ENCODE results near the gene NR0B2.
"Not testable (repeated sequence)": the region's sequence is repeated elsewhere in the genome, so short reads cannot be mapped to it uniquely, and the experiment has no call there.

The NR0B2 gene, protein sequence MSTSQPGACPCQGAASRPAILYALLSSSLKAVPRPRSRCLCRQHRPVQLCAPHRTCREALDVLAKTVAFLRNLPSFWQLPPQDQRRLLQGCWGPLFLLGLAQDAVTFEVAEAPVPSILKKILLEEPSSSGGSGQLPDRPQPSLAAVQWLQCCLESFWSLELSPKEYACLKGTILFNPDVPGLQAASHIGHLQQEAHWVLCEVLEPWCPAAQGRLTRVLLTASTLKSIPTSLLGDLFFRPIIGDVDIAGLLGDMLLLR

DNA sequence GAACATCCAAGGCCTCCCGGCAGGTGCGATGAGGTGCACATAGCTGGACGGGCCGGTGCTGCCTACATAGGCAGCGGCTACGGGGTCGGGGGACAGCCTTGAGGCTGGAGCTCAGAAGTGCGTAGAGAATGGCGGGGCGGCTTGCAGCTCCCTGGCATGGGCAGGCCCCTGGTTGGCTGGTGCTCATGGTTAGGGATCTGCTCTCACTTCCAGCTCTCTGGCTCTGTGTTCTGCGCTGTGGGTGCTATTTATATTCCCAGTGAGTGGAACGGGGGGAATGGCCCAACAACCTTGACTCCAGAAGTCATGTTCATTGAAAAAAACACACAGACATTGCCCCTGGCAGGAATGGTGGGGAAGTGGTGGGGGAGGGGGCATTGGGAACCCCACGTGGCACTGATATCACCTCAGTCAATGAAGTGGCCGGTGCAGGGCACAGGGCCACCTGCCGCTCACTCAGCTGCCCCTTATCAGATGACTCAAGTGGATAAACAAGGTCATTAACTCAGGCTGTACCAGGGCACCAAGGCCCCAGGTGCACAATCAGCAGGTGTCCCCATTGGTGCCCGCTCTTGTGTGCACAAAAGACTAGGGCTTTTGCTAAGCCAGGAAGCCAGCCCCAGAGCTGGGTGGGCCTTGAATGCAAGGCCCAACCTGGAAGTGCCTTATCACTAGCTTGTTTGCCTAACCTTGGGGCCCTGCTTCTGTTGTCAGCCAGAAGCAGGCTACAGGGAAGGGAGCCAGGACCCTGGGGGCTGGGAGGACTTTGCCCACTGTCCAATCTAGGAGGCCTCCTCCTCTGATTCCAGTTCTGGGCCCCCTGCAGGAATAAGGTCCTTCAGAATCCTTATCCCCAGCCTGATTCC lies at the start of gene NR0B2:
NR0B2 (minus strand) TSS at position 222 of the 866 bp plus-strand sequence; CDS start at position 187, 35 bp downstream.
- in situ Hi-C loops (cut with MboI; ENCODE audit: low pct_unique_long_range_greater_than_20kb, low sequenced_read_pairs): no loop called here

DNA sequence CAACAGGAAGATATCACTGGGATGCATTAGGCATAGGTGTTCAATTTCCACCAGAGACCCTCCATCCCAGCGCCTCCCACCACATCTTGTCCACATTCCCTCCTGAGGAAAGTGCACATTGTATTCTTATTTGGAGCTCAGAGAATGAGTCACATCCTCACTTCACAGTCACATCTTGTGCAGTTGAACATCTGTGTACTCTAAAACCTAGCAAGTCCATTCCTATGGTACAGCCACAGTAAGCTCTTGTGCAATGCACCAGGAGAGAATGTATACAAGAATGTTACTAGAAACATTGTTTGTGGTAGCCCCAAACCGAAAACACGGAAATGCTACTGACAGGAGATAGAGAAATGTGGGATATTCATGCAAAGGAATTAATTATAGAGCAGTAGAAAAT lies 48.1 kb upstream of the NR0B2 start:
- in situ Hi-C loops (cut with MboI; ENCODE audit: low pct_unique_long_range_greater_than_20kb, low sequenced_read_pairs): no loop called here
- no peak for DNase-seq

More for the DNA sequence above, at the start of gene NR0B2:
- DNase-seq: no peak

DNA sequence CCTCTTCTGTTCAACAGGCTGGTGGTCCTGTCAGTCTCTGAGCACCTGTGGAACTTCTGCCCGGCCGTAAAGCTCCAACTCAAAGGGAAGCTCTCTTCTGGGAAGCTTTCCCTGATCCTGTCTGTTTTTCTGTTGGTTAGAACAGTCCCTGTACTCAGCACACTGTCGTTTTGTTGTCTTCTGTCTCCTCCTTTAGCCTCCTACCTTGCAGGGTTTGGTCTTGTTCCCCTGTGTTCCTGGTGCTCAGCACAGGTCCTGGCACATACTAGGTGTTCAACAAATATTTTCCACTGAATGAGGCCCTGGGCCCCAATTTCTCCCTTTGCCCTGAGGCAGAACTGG lies 46.8 kb upstream of the NR0B2 start:
- in situ Hi-C loops (cut with MboI; ENCODE audit: low pct_unique_long_range_greater_than_20kb, low sequenced_read_pairs): no loop called here
- DNase-seq: no peak

DNA sequence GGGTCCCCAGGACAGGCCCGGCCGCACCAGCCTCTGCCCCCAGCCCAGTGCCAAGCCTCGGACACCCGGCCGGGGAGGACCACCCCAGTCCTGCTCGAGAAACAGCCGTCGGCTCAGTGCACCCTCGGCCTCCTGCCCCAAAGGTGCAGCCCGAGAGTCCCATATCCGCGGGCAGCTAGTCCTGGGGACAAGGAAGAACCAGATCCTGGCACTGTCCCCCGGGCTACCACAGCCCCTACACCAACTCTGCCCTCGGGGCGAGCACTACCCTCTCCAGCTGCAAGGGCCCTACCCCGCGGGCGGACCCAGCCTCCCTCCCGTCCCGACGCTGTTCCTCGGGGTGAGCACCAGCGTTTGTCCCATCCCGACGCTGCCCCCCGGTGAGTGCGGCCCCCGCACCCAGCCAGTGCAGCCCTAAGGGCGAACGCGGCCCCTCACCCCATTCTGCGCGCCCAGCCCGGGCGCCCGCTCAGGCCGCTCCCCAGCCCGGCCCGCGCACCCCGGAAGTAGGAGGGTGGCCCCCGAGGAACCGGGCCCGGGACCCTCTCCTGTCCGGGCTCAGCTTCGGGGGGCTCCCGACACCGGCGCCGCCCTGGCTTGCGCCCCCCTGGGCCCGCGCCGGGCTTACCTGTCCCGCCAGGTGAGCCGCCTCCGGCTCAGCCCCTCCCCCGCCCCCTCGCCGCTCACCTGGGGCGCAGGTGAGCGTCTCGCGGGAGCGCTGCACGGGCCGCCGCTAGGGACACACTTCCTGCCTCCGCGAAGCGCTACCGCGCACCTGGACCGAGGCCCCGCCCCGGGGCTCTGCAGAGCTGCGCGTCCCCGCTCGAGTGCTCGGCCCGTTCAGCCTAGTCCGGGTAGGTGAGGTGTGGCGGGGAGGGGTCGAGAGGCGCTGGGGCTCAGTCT lies 46.2 kb upstream of the NR0B2 start, which contains the start of gene KDF1:
KDF1 (minus strand) TSS at position 747 of the 903 bp plus-strand sequence. CDS start 8,088 bp downstream, outside the sequence.
- no peak for DNase-seq
- in situ Hi-C loops (cut with MboI; ENCODE audit: low pct_unique_long_range_greater_than_20kb, low sequenced_read_pairs): no loop called here

DNA sequence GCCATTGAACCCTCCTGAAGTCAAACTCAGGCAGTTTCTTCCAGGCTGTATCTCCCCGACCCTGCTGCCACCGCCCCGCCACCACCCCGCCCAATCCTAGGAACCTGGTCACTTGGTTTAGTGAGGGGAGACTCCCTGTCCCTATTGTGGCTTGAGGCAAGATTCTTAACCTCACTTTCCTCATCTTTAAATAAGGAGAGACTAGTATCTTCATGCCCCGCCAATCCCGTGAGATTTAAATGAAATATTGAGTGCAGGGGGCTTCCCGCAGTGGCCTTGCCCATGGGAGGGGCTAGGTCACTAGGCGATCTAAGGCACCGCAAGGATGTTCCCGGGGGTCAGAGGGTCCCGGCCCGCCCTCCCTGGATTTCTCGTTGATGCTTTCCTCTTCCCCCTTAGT lies 45.5 kb upstream of the NR0B2 start:
- in situ Hi-C loops (cut with MboI; ENCODE audit: low pct_unique_long_range_greater_than_20kb, low sequenced_read_pairs): no loop called here
- DNase-seq: no peak

DNA sequence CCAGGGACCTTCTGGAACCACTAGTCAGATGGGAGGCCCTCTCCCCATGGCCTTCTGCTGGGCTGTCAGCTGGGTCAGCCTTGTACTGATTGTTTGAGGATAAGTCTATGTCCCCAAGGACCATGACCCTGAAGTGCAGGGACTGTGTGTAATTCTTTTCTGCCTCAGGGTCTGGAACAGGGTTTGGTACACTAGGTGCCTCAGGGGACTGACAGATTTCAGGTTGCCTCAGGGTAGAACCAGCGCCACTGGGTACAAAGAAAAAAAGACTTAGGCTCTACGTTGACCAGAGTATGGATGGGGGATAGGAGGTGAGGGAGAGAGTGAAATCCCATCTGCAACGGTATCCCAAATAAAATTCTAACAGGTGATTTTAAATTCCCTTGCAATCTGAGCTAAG lies 43.5 kb upstream of the NR0B2 start:
- DNase-seq: no peak
- in situ Hi-C loops (cut with MboI; ENCODE audit: low pct_unique_long_range_greater_than_20kb, low sequenced_read_pairs): no loop called here

DNA sequence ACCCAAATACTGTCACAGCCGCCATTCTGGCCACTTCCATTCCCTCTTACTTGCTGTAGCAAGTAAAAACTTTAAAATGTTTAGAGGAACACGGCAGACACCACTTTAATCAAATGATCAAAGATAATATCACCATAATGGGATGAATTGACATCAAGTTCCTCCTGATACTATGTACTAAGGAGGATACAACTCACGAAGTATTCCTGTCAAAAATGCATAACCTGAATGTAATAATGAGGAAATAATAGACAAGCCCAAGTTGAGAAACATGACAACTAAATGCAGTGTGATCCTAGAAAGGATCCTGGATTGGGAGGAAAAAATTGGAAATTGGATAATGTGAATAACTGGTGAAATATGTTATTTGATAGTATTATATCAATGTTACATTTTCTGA lies 42.5 kb upstream of the NR0B2 start:
- no peak for DNase-seq
- in situ Hi-C loops (cut with MboI; ENCODE audit: low pct_unique_long_range_greater_than_20kb, low sequenced_read_pairs): no loop called here

DNA sequence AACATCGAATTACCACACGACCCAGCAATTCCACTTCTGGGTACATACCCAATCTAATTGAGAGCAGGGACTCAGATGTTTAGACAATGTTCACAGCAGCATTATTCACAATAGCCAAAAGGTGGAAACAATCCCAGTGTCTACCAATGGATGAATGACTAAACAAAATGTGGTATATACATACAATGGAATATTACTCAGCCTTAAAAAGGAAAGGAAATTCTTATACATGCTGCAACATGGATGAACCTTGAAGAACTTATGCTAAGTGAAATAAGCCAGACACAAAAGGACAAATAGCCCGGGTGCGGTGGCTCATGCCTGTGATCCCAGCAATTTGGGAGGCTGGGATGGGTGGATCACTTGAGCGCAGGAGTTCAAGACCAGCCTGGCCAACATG lies 39.6 kb upstream of the NR0B2 start:
- DNase-seq: no peak
- in situ Hi-C loops (cut with MboI; ENCODE audit: low pct_unique_long_range_greater_than_20kb, low sequenced_read_pairs): no loop called here

DNA sequence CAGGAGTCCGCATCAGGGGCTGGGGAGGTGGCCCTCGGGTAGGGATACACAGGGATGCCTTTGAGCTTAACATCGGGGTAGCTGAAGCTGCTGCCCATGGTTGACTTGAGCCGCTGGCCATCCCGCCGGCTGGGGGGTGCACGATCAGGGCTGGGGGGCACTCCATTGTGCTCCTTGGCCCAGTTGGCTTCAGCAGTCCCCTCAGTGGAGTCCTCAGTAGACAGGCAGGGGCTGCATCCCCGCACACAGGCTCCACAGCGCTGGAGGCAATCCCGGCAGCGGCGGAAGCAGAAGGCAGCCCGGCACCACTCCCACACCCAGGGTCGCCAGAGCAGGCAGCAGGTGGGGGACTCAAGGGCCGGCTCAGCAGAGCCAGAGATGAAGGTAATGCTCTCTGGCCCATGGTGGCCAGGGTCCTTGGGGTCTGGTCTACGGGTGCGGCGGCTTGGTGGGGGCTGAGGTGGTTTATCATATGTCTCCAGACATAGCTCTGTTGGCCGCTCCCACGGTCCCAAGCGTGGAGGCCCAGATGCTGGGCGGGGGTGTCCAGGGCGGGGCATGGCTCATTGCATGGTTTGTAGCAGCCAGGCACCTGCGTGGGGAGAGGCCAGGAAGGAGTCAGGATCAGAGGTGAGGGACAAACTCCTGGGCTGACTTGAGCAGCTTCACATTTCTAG lies 38.2 kb upstream of the NR0B2 start:
- DNase-seq: no peak
- in situ Hi-C loops (cut with MboI; ENCODE audit: low pct_unique_long_range_greater_than_20kb, low sequenced_read_pairs): no loop called here

DNA sequence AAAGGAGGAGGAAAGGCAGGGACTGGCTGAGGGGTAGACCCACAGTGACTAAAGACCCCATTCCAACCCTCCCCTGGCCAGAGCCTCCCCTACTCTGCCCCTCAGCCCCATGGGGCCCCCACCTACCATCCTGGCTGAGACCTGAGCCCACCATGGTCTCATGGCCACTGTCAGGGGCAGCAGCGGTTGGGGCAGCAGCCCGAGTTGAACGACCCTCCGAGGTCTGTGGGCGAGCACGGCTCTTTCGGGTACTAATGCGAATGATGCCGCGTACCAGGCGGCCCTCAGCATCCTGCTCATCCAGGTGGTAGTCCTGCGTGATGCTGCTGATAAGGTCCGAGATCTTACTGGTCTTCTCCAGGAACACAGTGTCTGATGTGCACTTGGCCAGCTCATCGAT lies 37.4 kb upstream of the NR0B2 start:
- DNase-seq: no peak
- in situ Hi-C loops (cut with MboI; ENCODE audit: low pct_unique_long_range_greater_than_20kb, low sequenced_read_pairs): no loop called here

DNA sequence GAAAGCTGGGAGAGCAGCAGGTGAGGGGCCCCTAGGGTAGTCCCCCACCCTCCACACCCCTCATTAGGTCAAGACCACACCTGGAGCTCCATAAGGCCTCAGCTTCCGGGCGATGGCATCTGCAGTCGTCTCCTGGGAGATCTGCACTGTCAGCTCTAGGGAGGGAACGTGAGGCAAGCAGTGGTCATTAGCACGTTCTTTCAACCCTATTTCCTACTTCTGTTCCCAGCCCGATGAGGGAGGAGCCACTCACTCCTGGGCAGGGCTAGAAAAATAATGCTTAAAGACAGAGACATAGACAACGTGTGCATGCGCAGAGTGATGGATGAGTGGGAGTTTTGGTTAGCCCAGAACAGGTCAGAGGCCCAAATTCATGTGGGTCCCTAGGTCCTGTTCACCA lies 36.8 kb upstream of the NR0B2 start:
- in situ Hi-C loops (cut with MboI; ENCODE audit: low pct_unique_long_range_greater_than_20kb, low sequenced_read_pairs): no loop called here
- no peak for DNase-seq

DNA sequence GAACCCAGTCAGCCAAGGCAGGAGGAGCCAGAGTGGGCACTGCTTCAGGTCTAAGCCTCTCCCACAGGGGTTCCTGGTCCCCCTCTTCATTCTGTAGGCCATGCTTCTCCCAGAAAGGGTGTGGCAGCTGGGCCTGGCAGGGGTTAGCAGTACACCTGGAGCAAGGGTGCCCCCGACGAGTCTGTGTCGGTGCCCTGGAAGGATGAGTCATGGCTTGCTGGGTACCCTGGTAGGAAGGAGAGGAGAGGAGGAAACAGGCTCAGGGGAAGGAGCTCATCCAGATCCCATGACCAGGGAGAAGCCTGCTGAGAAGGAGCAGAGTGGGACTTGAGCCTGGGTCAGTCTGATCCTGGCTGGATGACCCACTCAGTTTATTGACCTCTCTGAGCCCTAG lies 36.1 kb upstream of the NR0B2 start:
- in situ Hi-C loops (cut with MboI; ENCODE audit: low pct_unique_long_range_greater_than_20kb, low sequenced_read_pairs): no loop called here
- no peak for DNase-seq

DNA sequence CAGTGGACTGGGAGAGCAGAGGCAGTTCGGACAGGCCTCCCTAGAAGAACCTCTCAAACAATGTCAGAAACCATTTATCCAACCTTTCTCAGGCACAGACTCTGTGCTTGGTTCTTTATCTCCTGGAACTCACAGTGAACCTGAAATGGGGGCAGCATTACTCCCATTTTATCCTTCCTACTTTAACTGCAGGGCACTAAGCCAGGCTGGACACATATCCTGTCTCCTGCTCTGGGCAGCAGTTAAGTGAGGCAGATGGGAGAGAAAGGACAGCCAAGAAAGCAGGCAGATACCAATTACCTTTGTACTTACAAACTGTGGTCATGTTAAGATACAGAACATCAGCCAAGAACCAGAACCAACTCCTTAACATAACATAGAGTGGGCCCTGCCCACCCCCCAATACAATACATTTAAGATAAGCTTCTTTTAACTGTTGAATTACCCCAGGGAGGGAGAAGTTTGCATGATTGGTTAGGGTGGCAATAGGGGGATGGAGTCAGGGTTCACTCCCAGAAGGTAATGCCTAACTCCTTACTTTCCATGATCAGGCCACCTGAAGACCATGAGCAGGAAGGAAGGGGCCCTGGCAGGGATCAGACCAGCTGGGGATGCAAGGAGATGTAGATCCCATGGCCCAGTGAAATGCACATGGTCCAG lies 35.6 kb upstream of the NR0B2 start:
- in situ Hi-C loops (cut with MboI; ENCODE audit: low pct_unique_long_range_greater_than_20kb, low sequenced_read_pairs): no loop called here
- no peak for DNase-seq

DNA sequence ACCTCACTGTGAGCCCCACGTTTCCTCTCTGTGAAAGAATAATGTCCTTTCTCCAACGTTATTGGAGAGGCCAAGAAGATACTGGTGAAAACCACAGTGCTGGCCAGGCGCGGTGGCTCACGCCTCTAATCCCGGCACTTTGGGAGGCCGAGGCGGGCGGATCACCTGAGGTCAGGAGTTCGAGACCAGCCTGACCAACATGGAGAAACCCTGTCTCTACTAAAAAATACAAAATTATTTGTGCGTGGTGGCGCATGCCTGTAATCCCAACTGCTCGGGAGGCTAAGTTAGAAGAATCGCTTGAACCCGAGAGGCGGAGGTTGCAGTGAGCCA lies 34.9 kb upstream of the NR0B2 start:
- in situ Hi-C loops (cut with MboI; ENCODE audit: low pct_unique_long_range_greater_than_20kb, low sequenced_read_pairs); DNase-seq: not testable (repeated sequence)

DNA sequence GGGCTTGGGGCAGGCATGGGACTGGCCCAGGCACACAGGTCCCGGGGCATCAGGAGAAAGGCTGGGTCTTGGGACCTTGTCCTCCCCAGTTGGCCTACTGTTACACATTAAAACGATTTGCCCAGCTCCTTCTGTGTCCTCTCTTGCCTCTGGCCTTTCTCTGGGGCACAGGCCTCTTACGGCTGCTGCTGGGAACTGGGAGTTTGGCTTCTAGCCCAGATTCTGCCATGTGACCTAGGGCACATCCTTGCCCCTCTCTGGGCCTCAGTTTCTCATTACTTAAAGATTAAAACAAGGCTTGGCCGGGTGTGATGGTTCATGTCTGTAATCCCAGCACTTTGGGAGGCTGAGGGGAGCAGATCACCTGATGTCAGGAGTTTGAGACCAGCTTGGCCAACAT lies 32.5 kb upstream of the NR0B2 start:
- in situ Hi-C loops (cut with MboI; ENCODE audit: low pct_unique_long_range_greater_than_20kb, low sequenced_read_pairs): no loop called here
- DNase-seq: no peak

DNA sequence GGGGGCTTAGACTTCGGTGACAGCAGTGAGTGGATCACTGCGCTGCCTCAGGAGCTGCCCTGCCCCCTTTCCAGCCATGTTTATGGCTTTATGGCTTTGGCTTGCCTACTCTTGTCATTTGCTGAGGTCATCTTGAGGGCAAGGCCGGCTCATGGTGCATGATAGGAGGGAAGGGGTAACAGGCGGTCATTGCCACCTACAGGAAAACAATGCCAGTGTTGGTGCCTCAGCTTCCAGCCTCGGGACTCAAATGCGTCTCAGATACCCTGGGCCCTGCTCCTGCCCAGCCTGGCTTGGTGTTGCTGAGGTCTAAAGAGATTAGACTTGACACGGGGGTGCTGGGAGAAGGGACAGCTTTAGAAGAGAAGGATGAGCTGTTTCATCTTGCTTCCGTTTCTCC lies 32.0 kb upstream of the NR0B2 start:
- no peak for DNase-seq
- in situ Hi-C loops (cut with MboI; ENCODE audit: low pct_unique_long_range_greater_than_20kb, low sequenced_read_pairs): no loop called here

DNA sequence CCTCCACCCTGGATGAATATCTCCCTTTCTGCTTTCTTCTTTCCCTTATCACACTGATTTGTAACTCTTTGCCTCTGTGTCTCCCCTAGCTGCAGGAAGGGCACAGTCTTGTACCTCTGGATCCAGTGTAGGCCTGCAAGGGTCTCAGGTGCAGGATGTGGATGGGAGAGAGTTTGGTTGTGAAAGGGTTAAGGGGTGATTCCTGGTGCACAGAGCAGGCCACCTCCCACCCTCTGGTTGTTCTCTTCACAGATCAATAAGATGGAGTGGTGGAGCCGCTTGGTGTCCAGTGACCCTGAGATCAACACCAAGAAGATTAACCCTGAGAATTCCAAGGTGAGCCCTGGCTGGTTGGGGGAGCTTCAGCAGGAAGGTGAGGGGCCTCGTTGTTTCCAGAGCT lies 31.4 kb upstream of the NR0B2 start:
- in situ Hi-C loops (cut with MboI; ENCODE audit: low pct_unique_long_range_greater_than_20kb, low sequenced_read_pairs): no loop called here
- DNase-seq: no peak

DNA sequence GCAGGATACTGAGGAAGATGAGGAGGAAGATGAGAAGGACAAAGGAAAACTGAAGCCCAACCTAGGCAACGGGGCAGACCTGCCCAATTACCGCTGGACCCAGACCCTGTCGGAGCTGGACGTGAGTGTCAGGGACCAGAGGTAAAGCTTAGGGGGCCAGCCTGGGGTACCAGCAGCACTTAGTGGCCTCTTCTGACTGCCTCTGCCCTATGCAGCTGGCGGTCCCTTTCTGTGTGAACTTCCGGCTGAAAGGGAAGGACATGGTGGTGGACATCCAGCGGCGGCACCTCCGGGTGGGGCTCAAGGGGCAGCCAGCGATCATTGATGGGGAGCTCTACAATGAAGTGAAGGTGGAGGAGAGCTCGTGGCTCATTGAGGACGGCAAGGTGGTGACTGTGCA lies 28.9 kb upstream of the NR0B2 start:
- in situ Hi-C loops (cut with MboI; ENCODE audit: low pct_unique_long_range_greater_than_20kb, low sequenced_read_pairs): no loop called here
- DNase-seq: no peak

DNA sequence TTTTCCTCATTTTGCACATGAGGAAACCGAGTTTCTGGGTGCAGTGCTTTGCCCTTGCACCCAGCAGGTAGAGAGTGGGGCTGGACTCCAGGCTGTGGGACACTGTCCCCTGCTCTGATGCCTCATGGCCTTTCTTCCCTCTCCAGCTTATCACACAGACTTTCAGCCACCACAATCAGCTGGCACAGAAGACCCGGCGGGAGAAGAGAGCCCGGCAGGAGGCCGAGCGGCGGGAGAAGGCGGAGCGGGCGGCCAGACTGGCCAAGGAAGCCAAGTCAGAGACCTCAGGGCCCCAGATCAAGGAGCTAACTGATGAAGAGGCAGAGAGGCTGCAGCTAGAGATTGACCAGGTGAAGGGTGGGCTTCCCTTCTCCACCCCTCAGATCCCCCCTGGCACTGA lies 27.5 kb upstream of the NR0B2 start:
- in situ Hi-C loops (cut with MboI; ENCODE audit: low pct_unique_long_range_greater_than_20kb, low sequenced_read_pairs): no loop called here
- DNase-seq: no peak

All from KBM-7 (cell line).